Colon (tissue), 2 donors: ENCODE results near the gene TMEM260.
"Not testable (repeated sequence)": the region's sequence is repeated elsewhere in the genome, so short reads cannot be mapped to it uniquely, and the experiment has no call there.

Experiments
- FAIRE-seq: peaks from 2 replicates; lab custom pipeline; 2012; peaks lifted over from hg19 to GRCh38; lab: Jason Lieb, UNC
- donor health status: control.
- donor health status: control.

TMEM260 gene

GRCh38 chr14:56598519-56598918 lies 18.9 kb downstream of the TMEM260 start:
- no peak for FAIRE-seq

GRCh38 chr14:56603648-56604047 lies 24.1 kb downstream of the TMEM260 start:
- FAIRE-seq, result no peak

GRCh38 chr14:56608689-56609088 lies 29.1 kb downstream of the TMEM260 start:
- FAIRE-seq, result no peak

GRCh38 chr14:56611663-56612062 lies 32.1 kb downstream of the TMEM260 start:
- FAIRE-seq, result not testable (repeated sequence)

GRCh38 chr14:56617084-56617483 lies 37.5 kb downstream of the TMEM260 start:
- FAIRE-seq, result no peak

- FAIRE-seq, result no peak
Observed at GRCh38 chr14:56630707-56631106, 51.1 kb downstream of the TMEM260 start.

- no peak for FAIRE-seq
Observed at GRCh38 chr14:56632195-56632594, 52.6 kb downstream of the TMEM260 start.

GRCh38 chr14:56633544-56633943 lies 53.9 kb downstream of the TMEM260 start:
- FAIRE-seq, result no peak

GRCh38 chr14:56635041-56635440 lies 55.4 kb downstream of the TMEM260 start:
- FAIRE-seq, result no peak

GRCh38 chr14:56647493-56647892 lies 67.9 kb downstream of the TMEM260 start:
- FAIRE-seq, result no peak

GRCh38 chr14:56648508-56649301 lies 69.1 kb downstream of the TMEM260 start:
- FAIRE-seq, result no peak

GRCh38 chr14:56649382-56649781 lies 69.8 kb downstream of the TMEM260 start:
- FAIRE-seq, result no peak

GRCh38 chr14:56650048-56650447 lies 70.5 kb downstream of the TMEM260 start:
- FAIRE-seq, result no peak

- no peak for FAIRE-seq
Observed at GRCh38 chr14:56650979-56651378, 71.4 kb downstream of the TMEM260 start.

- no peak for FAIRE-seq
Observed at GRCh38 chr14:56657604-56658003, 78.0 kb downstream of the TMEM260 start.

- no peak for FAIRE-seq
Observed at GRCh38 chr14:56659378-56659777, 79.8 kb downstream of the TMEM260 start.

- no peak for FAIRE-seq
Observed at GRCh38 chr14:56659964-56660551, 80.5 kb downstream of the TMEM260 start.

GRCh38 chr14:56660677-56661389 lies 81.2 kb downstream of the TMEM260 start:
- FAIRE-seq, result no peak

- FAIRE-seq, result no peak
Observed at GRCh38 chr14:56661478-56661877, 81.9 kb downstream of the TMEM260 start.

GRCh38 chr14:56664811-56665421 lies 85.3 kb downstream of the TMEM260 start:
- FAIRE-seq, result no peak

- no peak for FAIRE-seq
Observed at GRCh38 chr14:56666294-56666693, 86.7 kb downstream of the TMEM260 start.

- FAIRE-seq, result no peak
Observed at GRCh38 chr14:56666716-56667115, 87.1 kb downstream of the TMEM260 start.

- not testable (repeated sequence) for FAIRE-seq
Observed at GRCh38 chr14:56667290-56667689, 87.7 kb downstream of the TMEM260 start.
